HEK293 (cell line): ENCODE results near the gene HSPA4L.

Experiments used
- CTCF ChIA-PET: fragments of 350-600 bp; formaldehyde crosslinking; extraction: SDS; loops from one replicate; lab custom pipeline; 2021; ENCODE audit warnings: antibody characterized with exemption; lab: Yijun Ruan, JAX
- POLR2A ChIA-PET: fragments of 300-600 bp; formaldehyde crosslinking; extraction: SDS; loops from one replicate; lab custom pipeline; 2020; ENCODE audit warnings: antibody characterized with exemption, inconsistent platforms; lab: Yijun Ruan, JAX
- H3K27ac ChIP-seq: fragments of 200-500 bp; sonication (Bioruptor generic); 2 replicates; pipeline ENCODE4 v1.5.1; 2014; ENCODE audit warnings: low read depth, low read length, control low read depth, inconsistent platforms; ENCODE audit errors: extremely low read depth
- H3K36me3 ChIP-seq, 2 experiments: fragments of 200-500 bp in 1 of 2; sonication (Bioruptor generic) in 1 of 2; 1 replicate in 1 of 2; 2 replicates in 1 of 2; pipeline ENCODE4 v1.5.1; 2014 to 2017; ENCODE audit warnings: inconsistent platforms in 2 of 2, low read length in 2 of 2; ENCODE audit not compliant: control insufficient read depth in 2 of 2, insufficient read depth in 1 of 2
- H3K4me1 ChIP-seq: fragments of 200-500 bp; sonication (Bioruptor generic); 2 replicates; pipeline ENCODE4 v1.5.1; 2014; ENCODE audit warnings: mild to moderate bottlenecking, low read length, inconsistent platforms; ENCODE audit not compliant: control insufficient read depth, insufficient read depth
- H3K4me3 ChIP-seq: 2 replicates; pipeline ENCODE4 v1.5.1; 2011; ENCODE audit warnings: low read depth, mild to moderate bottlenecking, control low read depth, low read length, moderate library complexity
- H3K9me3 ChIP-seq: fragments of 200-500 bp; sonication (Bioruptor generic); 2 replicates; pipeline ENCODE4 v1.5.1; 2014; ENCODE audit warnings: low read depth, low read length, inconsistent platforms; ENCODE audit not compliant: control insufficient read depth, insufficient read depth
- GLIS1 ChIP-seq: fragments of 450-650 bp; formaldehyde crosslinking; IDR thresholded peaks from 2 replicates; pipeline ENCODE4 v1.5.1; 2016; ENCODE audit warnings: missing biosample characterization, missing genetic modification characterization
- KLF10 ChIP-seq: fragments of 450-650 bp; IDR thresholded peaks from 2 replicates; pipeline ENCODE4 v1.5.1; 2018; ENCODE audit warnings: missing biosample characterization, mild to moderate bottlenecking, missing genetic modification characterization
- KLF16 ChIP-seq: fragments of 450-650 bp; formaldehyde crosslinking; IDR thresholded peaks from 2 replicates; pipeline ENCODE4 v1.5.1; 2017; ENCODE audit warnings: missing biosample characterization, missing genetic modification characterization
- PRDM1 ChIP-seq: fragments of 450-650 bp; formaldehyde crosslinking; IDR thresholded peaks from 2 replicates; pipeline ENCODE4; 2016; ENCODE audit warnings: missing biosample characterization, missing genetic modification characterization
- SALL2 ChIP-seq: fragments of 450-650 bp; formaldehyde crosslinking; IDR thresholded peaks from 2 replicates; pipeline ENCODE4 v1.5.0; 2017; ENCODE audit warnings: missing biosample characterization, mild to moderate bottlenecking, missing genetic modification characterization, borderline replicate concordance
- SCRT1 ChIP-seq: fragments of 450-650 bp; formaldehyde crosslinking; IDR thresholded peaks from 2 replicates; pipeline ENCODE4 v1.5.1; 2016; ENCODE audit warnings: missing biosample characterization, missing genetic modification characterization, borderline replicate concordance
- TCF7L2 ChIP-seq: IDR thresholded peaks from 2 replicates; pipeline ENCODE4 v1.6.1; 2011; ENCODE audit warnings: low read depth, mild to moderate bottlenecking, inconsistent platforms, low read length, moderate library complexity, borderline replicate concordance
- ZBTB17 ChIP-seq: fragments of 450-650 bp; formaldehyde crosslinking; IDR thresholded peaks from 2 replicates; pipeline ENCODE4 v1.5.1; 2016; ENCODE audit warnings: missing biosample characterization, missing genetic modification characterization
- ZFP37 ChIP-seq: fragments of 450-650 bp; formaldehyde crosslinking; IDR thresholded peaks from 2 replicates; pipeline ENCODE4 v1.5.1; 2016; ENCODE audit warnings: missing biosample characterization, missing genetic modification characterization
- ZNF157 ChIP-seq: fragments of 450-650 bp; formaldehyde crosslinking; IDR thresholded peaks from 2 replicates; pipeline ENCODE4 v1.5.1; 2016; ENCODE audit warnings: missing biosample characterization, missing genetic modification characterization
- ZNF16 ChIP-seq: fragments of 450-650 bp; formaldehyde crosslinking; IDR thresholded peaks from 2 replicates; pipeline ENCODE4 v1.5.1; 2016; ENCODE audit warnings: low read depth, missing biosample characterization, missing genetic modification characterization
- ZNF23 ChIP-seq: fragments of 450-650 bp; formaldehyde crosslinking; IDR thresholded peaks from 2 replicates; pipeline ENCODE4 v1.5.1; 2016; ENCODE audit warnings: missing biosample characterization, missing genetic modification characterization, borderline replicate concordance
- ZNF24 ChIP-seq: fragments of 450-650 bp; formaldehyde crosslinking; IDR thresholded peaks from 2 replicates; pipeline ENCODE4 v1.5.1; 2016; ENCODE audit warnings: missing biosample characterization, missing genetic modification characterization
- ZNF366 ChIP-seq: fragments of 450-650 bp; formaldehyde crosslinking; conservative IDR thresholded peaks from 2 replicates; pipeline ENCODE4 v1.5.1; 2016; ENCODE audit warnings: missing biosample characterization, missing genetic modification characterization
- ZNF514 ChIP-seq: fragments of 450-650 bp; formaldehyde crosslinking; IDR thresholded peaks from 2 replicates; pipeline ENCODE4 v1.5.1; 2016; ENCODE audit warnings: missing biosample characterization, missing genetic modification characterization
- ZNF707 ChIP-seq: fragments of 450-650 bp; formaldehyde crosslinking; IDR thresholded peaks from 2 replicates; pipeline ENCODE4 v1.5.1; 2016; ENCODE audit warnings: missing biosample characterization, missing genetic modification characterization
- ZNF76 ChIP-seq: fragments of 450-650 bp; formaldehyde crosslinking; IDR thresholded peaks from 2 replicates; pipeline ENCODE4; 2016; ENCODE audit warnings: low read depth, missing biosample characterization, missing genetic modification characterization, borderline replicate concordance
- ZXDB ChIP-seq: fragments of 450-650 bp; formaldehyde crosslinking; IDR thresholded peaks from 2 replicates; pipeline ENCODE4 v1.5.1; 2016; ENCODE audit warnings: missing biosample characterization, missing genetic modification characterization
- TF ChIP-seq, protein P1 (sequence below): fragments of 450-650 bp; formaldehyde crosslinking; IDR thresholded peaks from 2 replicates; pipeline ENCODE4 v1.5.1; 2016; ENCODE audit warnings: missing biosample characterization, missing genetic modification characterization
- TF ChIP-seq, protein P2 (sequence below): fragments of 450-650 bp; formaldehyde crosslinking; IDR thresholded peaks from 2 replicates; pipeline ENCODE4 v1.5.1; 2017; ENCODE audit warnings: missing biosample characterization, missing genetic modification characterization
- TF ChIP-seq, protein P3 (sequence below): fragments of 450-650 bp; formaldehyde crosslinking; IDR thresholded peaks from 2 replicates; pipeline ENCODE4 v1.5.1; 2017; ENCODE audit warnings: missing biosample characterization, missing genetic modification characterization
- TF ChIP-seq, protein P4 (sequence below): fragments of 450-650 bp; formaldehyde crosslinking; IDR thresholded peaks from 2 replicates; pipeline ENCODE4 v1.5.1; 2017; ENCODE audit warnings: missing biosample characterization, mild to moderate bottlenecking, missing genetic modification characterization, moderate library complexity

The HSPA4L gene

DNA sequence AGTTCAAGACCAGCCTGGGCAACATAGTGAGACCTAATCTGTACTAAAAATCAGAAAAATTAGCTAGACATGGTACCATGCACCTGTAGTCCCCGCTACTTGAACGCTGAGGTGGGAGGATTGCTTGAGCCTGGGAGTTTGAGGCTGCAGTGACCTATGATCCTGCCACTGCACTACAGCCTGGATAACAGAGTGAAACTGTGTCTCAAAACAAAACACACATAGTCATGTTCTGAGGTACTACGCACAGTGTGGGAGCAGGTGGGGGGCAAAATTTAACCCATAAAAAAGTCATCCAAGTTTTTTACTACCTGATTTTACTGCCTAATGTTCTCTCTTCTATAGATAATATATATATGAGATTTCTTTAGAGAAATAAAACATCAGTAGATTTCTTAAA, 28.4 kb downstream of the HSPA4L start (continued):
- no peak for TF ChIP-seq TCF7L2

DNA sequence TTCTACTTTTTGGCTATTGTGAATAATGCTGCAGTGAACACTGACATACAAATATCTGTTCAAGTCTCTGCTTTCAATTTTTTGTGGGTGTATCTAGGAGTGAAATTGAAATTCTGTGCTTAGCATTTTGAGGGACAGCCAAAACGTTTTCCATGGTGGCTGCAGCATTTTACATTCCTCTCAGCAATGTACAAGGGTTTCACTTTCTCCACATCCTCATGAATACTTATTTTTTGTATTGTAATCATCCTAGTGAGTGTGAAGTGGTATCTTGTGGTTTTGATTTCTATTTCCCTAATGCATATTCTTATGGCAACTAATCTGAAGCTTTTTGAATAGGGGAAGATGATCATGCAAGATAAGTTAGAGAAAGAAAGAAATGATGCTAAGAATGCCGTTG, 40.3 kb downstream of the HSPA4L start:
- Histone ChIP-seq H3K4me1 (no peaks in the 10 kb centered on the region), H3K4me3 (no peak overlapping the region), H3K36me3 (peaks cover 0 to 66% of the 10 kb centered on the region in 2 experiments; a peak in 2 of 3 replicates), H3K9me3 (no peaks in the 10 kb centered on the region), H3K27ac (no peak overlapping the region)
- ChIA-PET POLR2A (no interaction called here), CTCF (no interaction called here)
- no peak for TF ChIP-seq ZNF707 (tag by site-specific recombination)
- TF ChIP-seq SCRT1 (tag by site-specific recombination): no peak
- no peak for TF ChIP-seq PRDM1
- no peak for TF ChIP-seq ZNF514 (tag by site-specific recombination)
- TF ChIP-seq ZNF76 (tag by site-specific recombination): no peak
- no peak for TF ChIP-seq ZNF23
- no peak for TF ChIP-seq ZBTB17 (tag by site-specific recombination)
- no peak for TF ChIP-seq KLF16 (tag by site-specific recombination)
- TF ChIP-seq GLIS1 (tag by site-specific recombination): no peak
- TF ChIP-seq TCF7L2: no peak

DNA sequence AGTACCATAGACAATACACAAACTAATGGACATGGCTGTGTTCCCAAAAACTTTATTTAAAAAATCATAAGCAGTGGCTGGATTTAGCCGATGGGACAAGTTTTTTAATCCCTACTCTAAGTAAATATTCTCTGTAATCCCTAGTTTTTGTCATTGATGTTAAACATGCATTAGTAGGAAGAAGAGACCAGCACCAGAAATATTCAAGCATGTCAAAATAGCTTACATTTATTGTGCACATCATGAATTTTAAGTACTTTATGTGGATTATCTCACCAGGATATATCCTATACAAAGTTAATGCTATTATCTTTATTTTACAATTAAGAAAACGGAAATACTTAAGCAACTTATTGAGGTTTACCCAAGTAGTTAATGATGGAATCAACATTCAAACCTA, 46.0 kb downstream of the HSPA4L start:
- Histone ChIP-seq H3K36me3 (peaks cover 0 to 74% of the 10 kb centered on the region in 2 experiments; a peak in 2 of 3 replicates), H3K4me1 (no peaks in the 10 kb centered on the region), H3K9me3 (no peaks in the 10 kb centered on the region), H3K27ac (no peak overlapping the region), H3K4me3 (no peak overlapping the region)
- TF ChIP-seq SALL2 (tag by site-specific recombination) (no peak), ZNF16 (tag by site-specific recombination) (no peak), KLF10 (tag by site-specific recombination) (no peak), ZFP37 (tag by site-specific recombination) (no peak), ZNF157 (no peak), ZXDB (tag by site-specific recombination) (no peak), ZNF366 (tag by site-specific recombination) (no peak), ZNF24 (tag by site-specific recombination) (no peak)
- TF ChIP-seq, protein P1, sequence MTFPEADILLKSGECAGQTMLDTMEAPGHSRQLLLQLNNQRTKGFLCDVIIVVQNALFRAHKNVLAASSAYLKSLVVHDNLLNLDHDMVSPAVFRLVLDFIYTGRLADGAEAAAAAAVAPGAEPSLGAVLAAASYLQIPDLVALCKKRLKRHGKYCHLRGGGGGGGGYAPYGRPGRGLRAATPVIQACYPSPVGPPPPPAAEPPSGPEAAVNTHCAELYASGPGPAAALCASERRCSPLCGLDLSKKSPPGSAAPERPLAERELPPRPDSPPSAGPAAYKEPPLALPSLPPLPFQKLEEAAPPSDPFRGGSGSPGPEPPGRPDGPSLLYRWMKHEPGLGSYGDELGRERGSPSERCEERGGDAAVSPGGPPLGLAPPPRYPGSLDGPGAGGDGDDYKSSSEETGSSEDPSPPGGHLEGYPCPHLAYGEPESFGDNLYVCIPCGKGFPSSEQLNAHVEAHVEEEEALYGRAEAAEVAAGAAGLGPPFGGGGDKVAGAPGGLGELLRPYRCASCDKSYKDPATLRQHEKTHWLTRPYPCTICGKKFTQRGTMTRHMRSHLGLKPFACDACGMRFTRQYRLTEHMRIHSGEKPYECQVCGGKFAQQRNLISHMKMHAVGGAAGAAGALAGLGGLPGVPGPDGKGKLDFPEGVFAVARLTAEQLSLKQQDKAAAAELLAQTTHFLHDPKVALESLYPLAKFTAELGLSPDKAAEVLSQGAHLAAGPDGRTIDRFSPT (tag by site-specific recombination): no peak
- TF ChIP-seq, protein P2, sequence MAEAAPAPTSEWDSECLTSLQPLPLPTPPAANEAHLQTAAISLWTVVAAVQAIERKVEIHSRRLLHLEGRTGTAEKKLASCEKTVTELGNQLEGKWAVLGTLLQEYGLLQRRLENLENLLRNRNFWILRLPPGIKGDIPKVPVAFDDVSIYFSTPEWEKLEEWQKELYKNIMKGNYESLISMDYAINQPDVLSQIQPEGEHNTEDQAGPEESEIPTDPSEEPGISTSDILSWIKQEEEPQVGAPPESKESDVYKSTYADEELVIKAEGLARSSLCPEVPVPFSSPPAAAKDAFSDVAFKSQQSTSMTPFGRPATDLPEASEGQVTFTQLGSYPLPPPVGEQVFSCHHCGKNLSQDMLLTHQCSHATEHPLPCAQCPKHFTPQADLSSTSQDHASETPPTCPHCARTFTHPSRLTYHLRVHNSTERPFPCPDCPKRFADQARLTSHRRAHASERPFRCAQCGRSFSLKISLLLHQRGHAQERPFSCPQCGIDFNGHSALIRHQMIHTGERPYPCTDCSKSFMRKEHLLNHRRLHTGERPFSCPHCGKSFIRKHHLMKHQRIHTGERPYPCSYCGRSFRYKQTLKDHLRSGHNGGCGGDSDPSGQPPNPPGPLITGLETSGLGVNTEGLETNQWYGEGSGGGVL (tag by site-specific recombination): no peak
- TF ChIP-seq, protein P3, sequence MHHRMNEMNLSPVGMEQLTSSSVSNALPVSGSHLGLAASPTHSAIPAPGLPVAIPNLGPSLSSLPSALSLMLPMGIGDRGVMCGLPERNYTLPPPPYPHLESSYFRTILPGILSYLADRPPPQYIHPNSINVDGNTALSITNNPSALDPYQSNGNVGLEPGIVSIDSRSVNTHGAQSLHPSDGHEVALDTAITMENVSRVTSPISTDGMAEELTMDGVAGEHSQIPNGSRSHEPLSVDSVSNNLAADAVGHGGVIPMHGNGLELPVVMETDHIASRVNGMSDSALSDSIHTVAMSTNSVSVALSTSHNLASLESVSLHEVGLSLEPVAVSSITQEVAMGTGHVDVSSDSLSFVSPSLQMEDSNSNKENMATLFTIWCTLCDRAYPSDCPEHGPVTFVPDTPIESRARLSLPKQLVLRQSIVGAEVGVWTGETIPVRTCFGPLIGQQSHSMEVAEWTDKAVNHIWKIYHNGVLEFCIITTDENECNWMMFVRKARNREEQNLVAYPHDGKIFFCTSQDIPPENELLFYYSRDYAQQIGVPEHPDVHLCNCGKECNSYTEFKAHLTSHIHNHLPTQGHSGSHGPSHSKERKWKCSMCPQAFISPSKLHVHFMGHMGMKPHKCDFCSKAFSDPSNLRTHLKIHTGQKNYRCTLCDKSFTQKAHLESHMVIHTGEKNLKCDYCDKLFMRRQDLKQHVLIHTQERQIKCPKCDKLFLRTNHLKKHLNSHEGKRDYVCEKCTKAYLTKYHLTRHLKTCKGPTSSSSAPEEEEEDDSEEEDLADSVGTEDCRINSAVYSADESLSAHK (tag by site-specific recombination): no peak
- TF ChIP-seq, protein P4, sequence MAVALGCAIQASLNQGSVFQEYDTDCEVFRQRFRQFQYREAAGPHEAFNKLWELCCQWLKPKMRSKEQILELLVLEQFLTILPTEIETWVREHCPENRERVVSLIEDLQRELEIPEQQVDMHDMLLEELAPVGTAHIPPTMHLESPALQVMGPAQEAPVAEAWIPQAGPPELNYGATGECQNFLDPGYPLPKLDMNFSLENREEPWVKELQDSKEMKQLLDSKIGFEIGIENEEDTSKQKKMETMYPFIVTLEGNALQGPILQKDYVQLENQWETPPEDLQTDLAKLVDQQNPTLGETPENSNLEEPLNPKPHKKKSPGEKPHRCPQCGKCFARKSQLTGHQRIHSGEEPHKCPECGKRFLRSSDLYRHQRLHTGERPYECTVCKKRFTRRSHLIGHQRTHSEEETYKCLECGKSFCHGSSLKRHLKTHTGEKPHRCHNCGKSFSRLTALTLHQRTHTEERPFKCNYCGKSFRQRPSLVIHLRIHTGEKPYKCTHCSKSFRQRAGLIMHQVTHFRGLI: no peak
- POLR2A ChIA-PET: no interaction called here
- CTCF ChIA-PET: interaction anchor here (0.7 kb wide), 1 partner anchor 12 kb away, joined by 3 read pairs; no protein-coding TSS in a partner anchor
